ENCODE data around the gene ZNF324B.
"Not testable (repeated sequence)": the region's sequence is repeated elsewhere in the genome, so short reads cannot be mapped to it uniquely, and the experiment has no call there.

ZNF324B gene

GRCh38 chr19:58451358-58452101 is at the start of gene ZNF324B:
Gene ZNF324B (plus strand): TSS chr19:58451622. CDS start chr19:58453702, 2,080 bp downstream.
- peak; percentile 95 for DNase-seq (ENCODE audit: low spot score)

- no peak for DNase-seq (ENCODE audit: low spot score)
These were observed 49.5 kb upstream of the ZNF324B start for GRCh38 chr19:58401840-58402421.

GRCh38 chr19:58403920-58404478 is 47.4 kb upstream of the ZNF324B start:
- peak; percentile 17 for DNase-seq (ENCODE audit: low spot score)

GRCh38 chr19:58406818-58407657 is 44.4 kb upstream of the ZNF324B start:
- DNase-seq (ENCODE audit: low spot score): peak; percentile 25

GRCh38 chr19:58407658-58408151 is 43.7 kb upstream of the ZNF324B start:
- DNase-seq (ENCODE audit: low spot score): peak; percentile 22

- DNase-seq (ENCODE audit: low spot score): peak; percentile 95
These were observed 43.0 kb upstream of the ZNF324B start, which contains the start of gene ZNF584 for GRCh38 chr19:58408152-58409009. Gene ZNF584 (plus strand): TSS chr19:58408649. CDS start chr19:58409148, 499 bp downstream.

GRCh38 chr19:58409010-58409790 is 42.2 kb upstream of the ZNF324B start:
- DNase-seq (ENCODE audit: low spot score): peak; percentile 44

GRCh38 chr19:58416604-58417003 is 34.8 kb upstream of the ZNF324B start:
- DNase-seq (ENCODE audit: low spot score): no peak

GRCh38 chr19:58417071-58417470 is 34.4 kb upstream of the ZNF324B start:
- no peak for DNase-seq (ENCODE audit: low spot score)

GRCh38 chr19:58428617-58429016 is 22.8 kb upstream of the ZNF324B start:
- no peak for DNase-seq (ENCODE audit: low spot score)

GRCh38 chr19:58429745-58430144 is 21.7 kb upstream of the ZNF324B start:
- DNase-seq (ENCODE audit: low spot score): no peak

GRCh38 chr19:58434217-58434616 is 17.2 kb upstream of the ZNF324B start:
- no peak for DNase-seq (ENCODE audit: low spot score)

- DNase-seq (ENCODE audit: low spot score): peak; percentile 97
These were observed 11.6 kb upstream of the ZNF324B start, which contains the start of gene ZNF132 for GRCh38 chr19:58439576-58440554. Gene ZNF132 (minus strand): TSS chr19:58440153. CDS start chr19:58439821, 332 bp downstream.

- DNase-seq (ENCODE audit: low spot score): no peak
These were observed 10.9 kb upstream of the ZNF324B start for GRCh38 chr19:58440556-58440955.

GRCh38 chr19:58442986-58443385 is 8.4 kb upstream of the ZNF324B start:
- DNase-seq (ENCODE audit: low spot score): not testable (repeated sequence)

GRCh38 chr19:58448860-58449259 is 2.6 kb upstream of the ZNF324B start:
- not testable (repeated sequence) for DNase-seq (ENCODE audit: low spot score)

GRCh38 chr19:58449980-58450379 is 1.4 kb upstream of the ZNF324B start:
- not testable (repeated sequence) for DNase-seq (ENCODE audit: low spot score)

GRCh38 chr19:58450856-58451357 is 515 bp upstream of the ZNF324B start:
- no peak for DNase-seq (ENCODE audit: low spot score)

- no peak for DNase-seq (ENCODE audit: low spot score)
These were observed 2.3 kb downstream of the ZNF324B start for GRCh38 chr19:58453743-58454142.
